NT2/D1 (cell line): ENCODE data around the gene CRYAA.

ENCODE experiments used
- YY1 ChIP-seq: IDR thresholded peaks from 2 replicates; pipeline ENCODE4 v1.6.1; 2011; ENCODE audit not compliant: insufficient read length, insufficient read depth
- ZNF274 ChIP-seq: IDR thresholded peaks from 2 replicates; pipeline ENCODE4 v1.6.1; 2011; ENCODE audit warnings: mild to moderate bottlenecking, low read depth, low read length

- TF ChIP-seq YY1 (no peak), ZNF274 (no peak)
These were observed 29.6 kb downstream of the CRYAA start for GRCh38 chr21:43198376-43198775.
